ENCODE results near the gene KDM6B.

The KDM6B gene

GRCh38 chr17:7873051-7873450, 39.0 kb downstream of the KDM6B start:
- peak; percentile 23 for DNase-seq (ENCODE audit: low read depth)
- TF ChIP-seq CTCF (IDR thresholded peaks at IDR 0.05; ENCODE audit: low read length, missing control alignments) = no peak
- H3K4me3 ChIP-seq (replicated peaks; ENCODE audit: low read depth, low read length) = no peak overlapping the region

- no peak for DNase-seq (ENCODE audit: low read depth)
- H3K4me3 ChIP-seq (replicated peaks; ENCODE audit: low read depth, low read length) = no peak overlapping the region
Observed at GRCh38 chr17:7875804-7876370, 41.9 kb downstream of the KDM6B start.

GRCh38 chr17:7878234-7878633, 44.2 kb downstream of the KDM6B start:
- no peak for DNase-seq (ENCODE audit: low read depth)
- no peak overlapping the region for H3K4me3 ChIP-seq (replicated peaks; ENCODE audit: low read depth, low read length)
- TF ChIP-seq CTCF (IDR thresholded peaks at IDR 0.05; ENCODE audit: low read length, missing control alignments) = no peak

More at GRCh38 chr17:7875804-7876370, 41.9 kb downstream of the KDM6B start:
- TF ChIP-seq CTCF (IDR thresholded peaks at IDR 0.05; ENCODE audit: low read length, missing control alignments) = no peak

- no peak for TF ChIP-seq CTCF (IDR thresholded peaks at IDR 0.05; ENCODE audit: low read length, missing control alignments)
- no peak for DNase-seq (ENCODE audit: low read depth)
- no peak overlapping the region for H3K4me3 ChIP-seq (replicated peaks; ENCODE audit: low read depth, low read length)
Observed at GRCh38 chr17:7880076-7880868, 46.3 kb downstream of the KDM6B start.

DNA sequence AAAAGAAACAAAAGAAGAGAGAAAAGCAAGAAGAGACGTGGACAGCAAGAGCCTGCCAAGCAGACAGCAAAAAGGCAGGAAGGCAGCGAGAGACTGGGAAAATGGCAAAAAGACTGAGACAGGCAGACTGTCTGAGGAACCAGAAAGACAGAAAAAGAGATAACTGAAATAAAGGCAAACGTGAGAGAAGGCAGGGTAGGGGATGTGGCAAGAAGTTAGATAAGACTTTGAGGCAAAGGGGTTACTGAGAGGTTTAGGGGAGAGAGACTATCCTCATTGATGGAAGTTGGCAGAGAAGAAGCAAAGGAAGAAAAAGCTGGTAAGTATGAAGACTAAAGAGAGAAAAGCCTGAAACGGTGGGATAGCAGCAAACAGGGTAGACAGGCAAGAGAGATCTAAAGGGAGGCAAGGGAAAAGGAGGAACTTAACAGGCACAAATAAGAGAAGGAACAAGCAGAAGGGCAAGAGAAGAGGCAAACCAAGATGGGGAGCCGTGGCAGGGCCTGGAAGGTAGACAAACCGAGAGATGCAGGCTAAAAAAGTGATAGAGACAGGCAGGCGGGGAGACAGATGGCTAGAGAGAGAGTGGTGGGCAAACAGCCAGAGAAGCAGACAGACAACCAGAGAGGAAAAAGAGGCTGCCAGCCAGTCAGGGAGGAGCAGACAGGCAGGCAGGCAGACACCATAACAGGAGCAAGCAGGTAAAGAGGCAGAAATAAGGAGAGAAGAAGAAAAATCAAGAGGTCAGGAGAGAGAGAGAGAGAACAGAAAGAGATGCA, 47.4 kb downstream of the KDM6B start:
- H3K4me3 ChIP-seq (replicated peaks; ENCODE audit: low read depth, low read length) = no peak overlapping the region
- TF ChIP-seq CTCF (IDR thresholded peaks at IDR 0.05; ENCODE audit: low read length, missing control alignments) = no peak
- no peak for DNase-seq (ENCODE audit: low read depth)

DNA sequence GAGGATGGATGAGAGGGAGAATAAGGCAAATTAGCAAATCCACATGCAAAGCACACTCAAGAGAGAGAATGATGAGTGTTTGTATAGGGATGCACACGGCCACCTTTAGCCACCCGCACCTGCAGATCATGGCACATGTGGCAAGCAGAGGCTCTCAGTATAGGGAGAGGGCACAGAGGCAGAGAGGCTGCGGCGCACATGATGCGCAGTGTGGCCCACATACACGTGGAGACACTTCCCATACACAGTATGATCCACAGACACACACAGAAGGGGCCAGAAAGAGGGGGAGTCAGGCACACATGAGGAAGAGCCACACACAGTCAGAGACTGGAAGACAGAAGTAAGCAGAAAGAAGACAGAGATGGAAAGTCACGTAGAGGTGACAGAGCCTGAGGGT, 48.1 kb downstream of the KDM6B start:
- no peak for DNase-seq (ENCODE audit: low read depth)
- no peak for TF ChIP-seq CTCF (IDR thresholded peaks at IDR 0.05; ENCODE audit: low read length, missing control alignments)
- H3K4me3 ChIP-seq (replicated peaks; ENCODE audit: low read depth, low read length) = no peak overlapping the region
